GM12878 (cell line): ENCODE measurements around the gene DCP1A. TPM values are rescaled to one million over a fixed set of nuclear protein-coding genes. Genes with fewer than 3 reads are reported as not detected.

Experiments
- ATAC-seq: fragments of 200-7000 bp; cut with Tn5 transposase; 3 replicates; pipeline ENCODE4 v1.9.1; 2020; ENCODE audit warnings: mild to moderate bottlenecking, moderate library complexity
- BruUV-seq: library from RNA; stranded (reverse); fragments of 400-500 nt; replicated peaks from 2 replicates; lab custom pipeline; 2021; lab: Mats Ljungman, UMichigan
- CTCF ChIA-PET: fragments of 300-600 bp; sonication (Branson Sonifier 250); formaldehyde crosslinking; extraction: SDS; loops from one replicate; lab custom pipeline; 2021; ENCODE audit warnings: inconsistent platforms; lab: Yijun Ruan, JAX
- POLR2A ChIA-PET: fragments of 350-600 bp; formaldehyde crosslinking; extraction: SDS; loops from one replicate; lab custom pipeline; 2021; ENCODE audit warnings: inconsistent platforms; lab: Charles Lee
- RAD21 ChIA-PET: fragments of 300-600 bp; sonication (Branson Sonifier 250); formaldehyde crosslinking; loops from one replicate; lab custom pipeline; 2023; ENCODE audit warnings: antibody characterized with exemption; ENCODE audit not compliant: unreplicated experiment; lab: Charles Lee
- SMC1A ChIA-PET: fragments of 300-600 bp; sonication (Branson Sonifier 250); formaldehyde crosslinking; loops from one replicate; lab custom pipeline; 2023; ENCODE audit not compliant: unreplicated experiment, uncharacterized antibody; lab: Charles Lee
- DNase-seq: peaks from one replicate; pipeline ENCODE4 v3.0.0-alpha.2; 2011; ENCODE audit warnings: low read depth, low spot score
- FAIRE-seq: peaks from 3 replicates; lab custom pipeline; 2011; peaks lifted over from hg19 to GRCh38; lab: Jason Lieb, UNC
- H2AFZ ChIP-seq: 2 replicates; pipeline ENCODE4 v1.6.0; 2011; ENCODE audit warnings: low read depth, low read length, control low read depth; ENCODE audit not compliant: control insufficient read depth
- H3K27ac ChIP-seq: 2 replicates; pipeline ENCODE4 v1.5.1; 2011; ENCODE audit warnings: control low read depth; ENCODE audit not compliant: control insufficient read depth, insufficient read depth
- H3K27me3 ChIP-seq, 2 experiments: replicated peaks in 1 of 2; 2 replicates each; pipeline versions ENCODE4 v1.6.0 to v1.6.1; 2011; ENCODE audit warnings: low read length in 1 of 2; ENCODE audit not compliant: control insufficient read depth in 2 of 2, insufficient read depth in 2 of 2
- H3K36me3 ChIP-seq, 2 experiments: 2 replicates each; pipeline ENCODE4 v1.5.1; 2011; ENCODE audit warnings: low read length in 1 of 2; ENCODE audit not compliant: control insufficient read depth in 2 of 2, insufficient read depth in 2 of 2
- H3K4me1 ChIP-seq: 2 replicates; pipeline ENCODE4 v1.6.1; 2011; ENCODE audit warnings: mild to moderate bottlenecking, low read length, moderate library complexity, mixed read lengths; ENCODE audit not compliant: control insufficient read depth, insufficient read depth
- H3K4me2 ChIP-seq: 2 replicates; pipeline ENCODE4 v1.6.0; 2011; ENCODE audit warnings: control low read depth; ENCODE audit not compliant: control insufficient read depth, insufficient read depth
- H3K4me3 ChIP-seq: fragments of 200-600 bp; sonication (generic); 2 replicates; pipeline ENCODE4 v1.5.1; 2016
- H3K79me2 ChIP-seq: 2 replicates; pipeline ENCODE4 v1.6.0; 2011; ENCODE audit warnings: low read length; ENCODE audit not compliant: control insufficient read depth, insufficient read depth
- H3K9ac ChIP-seq: 2 replicates; pipeline ENCODE4 v1.8.0; 2011; ENCODE audit warnings: low read length, control low read depth, mixed read lengths; ENCODE audit not compliant: control insufficient read depth, insufficient read depth
- H3K9me3 ChIP-seq: replicated peaks from 3 replicates; pipeline ENCODE4 v1.5.1; 2011; ENCODE audit warnings: mild to moderate bottlenecking, low read length; ENCODE audit not compliant: control insufficient read depth, insufficient read depth
- H4K20me1 ChIP-seq: 2 replicates; pipeline ENCODE4 v1.6.0; 2011; ENCODE audit not compliant: control insufficient read depth, insufficient read depth
- BCLAF1 ChIP-seq: fragments of 450-650 bp; IDR thresholded peaks from 2 replicates; pipeline ENCODE4 v1.6.1; 2017; ENCODE audit warnings: antibody characterized with exemption, mild to moderate bottlenecking, moderate library complexity
- BHLHE40 ChIP-seq, 2 experiments: fragments of 450-650 bp in 1 of 2; IDR thresholded peaks; 2 replicates each; pipeline ENCODE4 v1.6.1; 2011 to 2017; ENCODE audit warnings: low read depth in 2 of 2, borderline replicate concordance in 1 of 2, improper control_type of control experiment in 1 of 2, low read length in 1 of 2, mild to moderate bottlenecking in 1 of 2
- CBX3 ChIP-seq: fragments of 200-600 bp; sonication (generic); IDR thresholded peaks from 2 replicates; pipeline ENCODE4 v1.6.1; 2016; ENCODE audit warnings: low read depth, borderline replicate concordance
- HCFC1 ChIP-seq: fragments of 150-350 bp; IDR thresholded peaks from 2 replicates; pipeline ENCODE4 v1.6.1; 2014; ENCODE audit warnings: low read length
- KDM1A ChIP-seq: fragments of 200-600 bp; sonication (generic); IDR thresholded peaks from 2 replicates; pipeline ENCODE4 v1.6.1; 2016; ENCODE audit warnings: borderline replicate concordance
- MXI1 ChIP-seq: fragments of 150-350 bp; IDR thresholded peaks from 2 replicates; pipeline ENCODE4 v1.6.1; 2011; ENCODE audit warnings: low read depth, mild to moderate bottlenecking, inconsistent platforms, low read length, improper control_type of control experiment
- POLR2AphosphoS5 ChIP-seq: IDR thresholded peaks from 2 replicates; pipeline ENCODE4 v1.6.1; 2011; ENCODE audit warnings: mild to moderate bottlenecking, low read length, inconsistent platforms
- STAT1 ChIP-seq: fragments of 450-650 bp; conservative IDR thresholded peaks from 2 replicates; pipeline ENCODE4 v1.6.1; 2014; ENCODE audit warnings: antibody characterized with exemption, mild to moderate bottlenecking
- TAF1 ChIP-seq: IDR thresholded peaks from 2 replicates; pipeline ENCODE4 v1.6.1; 2011; ENCODE audit warnings: mild to moderate bottlenecking, low read depth, low read length, borderline replicate concordance
- USF1 ChIP-seq: IDR thresholded peaks from 2 replicates; pipeline ENCODE4 v1.6.1; 2011; ENCODE audit warnings: borderline replicate concordance, low read depth, mild to moderate bottlenecking, moderate library complexity, mixed read lengths, low read length; ENCODE audit not compliant: insufficient read depth; ENCODE audit errors: extremely low read length
- ZBTB4 ChIP-seq: fragments of 450-650 bp; formaldehyde crosslinking; IDR thresholded peaks from 2 replicates; pipeline ENCODE4 v1.4.0; 2022; ENCODE audit warnings: mild to moderate bottlenecking, moderate library complexity
- ZNF207 ChIP-seq: fragments of 450-650 bp; IDR thresholded peaks from 2 replicates; pipeline ENCODE4 v1.6.1; 2014; ENCODE audit warnings: antibody characterized with exemption, mild to moderate bottlenecking, borderline replicate concordance
- WGBS: methylation state at CpG from one replicate; pipeline ENCODE4 v1.1.6; 2016; ENCODE audit warnings: low lambda C conversion rate; ENCODE audit not compliant: insufficient replicate concordance, insufficient coverage; ENCODE audit errors: missing lambda C conversion rate; 5-methylcytosine and 5-hydroxymethylcytosine counted together
- in situ Hi-C: fragments of 300-500 bp; cut with MboI; formaldehyde crosslinking; loops from 9 replicates; pipeline ENCODE4 v1.14.3; 2018; ENCODE audit warnings: mixed read lengths
- intact Hi-C: fragments of 100-400 bp; cut with micrococcal nuclease; formaldehyde crosslinking; loops from one replicate; pipeline ENCODE4 v1.14.2; 2022; ENCODE audit not compliant: unreplicated experiment
- polyA plus RNA-seq, 11 experiments: library from polyadenylated mRNA; depleted of rRNA in 4 of 11; unstranded in 6 of 11; stranded (reverse) in 5 of 11; fragments of >200 nt; fragmentation: Nextera tagmentation in 4 of 11; fragmentation: Illumina TruSeq in 1 of 11; extraction: Ambion mirVana in 4 of 11; extraction: Trizol in 1 of 11; gene quantifications; 1 replicate in 1 of 11; 2 replicates in 10 of 11; pipeline versions ENCODE4 v1.2.1 to v1.2.3, GENCODE V29; 2011 to 2016; ENCODE audit warnings: inconsistent platforms in 2 of 11, missing spikeins in 2 of 11, low read depth in 1 of 11
- total RNA-seq, 4 experiments: library from RNA; depleted of rRNA in 3 of 4; stranded (reverse); fragments of >200 nt in 3 of 4; fragmentation: Illumina TruSeq in 1 of 4; extraction: Trizol in 1 of 4; gene quantifications; 2 replicates each; pipeline versions ENCODE4 v1.2.1 to v1.2.3, GENCODE V29; 2013 to 2021

The DCP1A gene
- total and polyA plus RNA-seq, 10 of the 15 experiments (the other 5 are each of a cell fraction or from before 2014, with no cell fraction given), result 12.5 to 34.6 (median 16.3) TPM

- TF ChIP-seq ZNF207, result peak; percentile 26; the same call in 1 of the 2 replicates
- TF ChIP-seq STAT1, result no peak
- TF ChIP-seq HCFC1, result peak; percentile 12; the same call in 1 of the 2 replicates
- 0 out of 2 replicates have a peak, but pooled peaks have one; percentile 45 for TF ChIP-seq BCLAF1
- peak in 1 of 2 experiments; percentile 43; a peak in 1 of 4 replicates for TF ChIP-seq BHLHE40 (IDR thresholded peaks at IDR 0.05; ENCODE audit: borderline replicate concordance in 1 of 2, low read depth in 2 of 2, low read length in 1 of 2)
- TF ChIP-seq CBX3, result no peak
Measured at GRCh38 chr3:53255423-53255774, 91.9 kb downstream of the DCP1A start (continued).

- Histone ChIP-seq H3K36me3 (no peaks in the 10 kb centered on the region), H3K4me1 (peaks cover 28% of the 10 kb centered on the region), H4K20me1 (peaks cover 11% of the 10 kb centered on the region), H3K4me2 (peak overlapping the region; percentile 99), H2AFZ (peak overlapping the region; percentile 78), H3K9me3 (no peaks in the 10 kb centered on the region), H3K79me2 (peaks cover 59% of the 10 kb centered on the region), H3K9ac (peak overlapping the region; percentile 93), H3K27me3 (no peaks in the 10 kb centered on the region), H3K4me3 (peak overlapping the region; percentile 92), H3K27ac (peak overlapping the region; percentile 79)
- no TSS peak for BruUV-seq
- intact Hi-C loops, result no loop called here
- ChIA-PET SMC1A (interaction anchor here (1.4 to 2.5 kb wide), 4 partner anchors 11 to 56 kb away, joined by 3 to 5 read pairs (median 3); no protein-coding TSS in a partner anchor), CTCF (interaction anchor here (0.7 to 2.2 kb wide), 6 partner anchors 21 to 140 kb away, joined by 3 to 12 read pairs (median 4); partner anchors contain the start of gene DCP1A), RAD21 (interaction anchor here (0.7 kb wide), 1 partner anchor 9 kb away, joined by 3 read pairs; no protein-coding TSS in a partner anchor), POLR2A (interaction anchor here (0.5 to 1.6 kb wide), 4 partner anchors 93 to 984 kb away, joined by 3 to 6 read pairs (median 3); partner anchors contain the start of gene DCP1A)
- ATAC-seq, result peak; percentile 81
- in situ Hi-C loops, result no loop called here
- FAIRE-seq, result peak; percentile 7
- under 1% methylated on average over 31 of the region's 32 CpGs for WGBS
- peak; percentile 15 for DNase-seq
- TF ChIP-seq POLR2AphosphoS5 (no peak), ZBTB4 (CRISPR knock-in tag) (no peak), KDM1A (no peak), MXI1 (no peak; the same call in 1 of the 2 replicates), USF1 (no peak), TAF1 (no peak)
Measured at GRCh38 chr3:53254509-53255422, 92.6 kb downstream of the DCP1A start.
